Measurements from ENCODE around the gene TSPEAR. TPM values are rescaled to one million over a fixed set of nuclear protein-coding genes. Genes with fewer than 3 reads are reported as not detected.
"Not testable (repeated sequence)": the region's sequence is repeated elsewhere in the genome, so short reads cannot be mapped to it uniquely, and the experiment has no call there.

The TSPEAR gene
- total and polyA plus RNA-seq, 7 donors: not detected

DNA sequence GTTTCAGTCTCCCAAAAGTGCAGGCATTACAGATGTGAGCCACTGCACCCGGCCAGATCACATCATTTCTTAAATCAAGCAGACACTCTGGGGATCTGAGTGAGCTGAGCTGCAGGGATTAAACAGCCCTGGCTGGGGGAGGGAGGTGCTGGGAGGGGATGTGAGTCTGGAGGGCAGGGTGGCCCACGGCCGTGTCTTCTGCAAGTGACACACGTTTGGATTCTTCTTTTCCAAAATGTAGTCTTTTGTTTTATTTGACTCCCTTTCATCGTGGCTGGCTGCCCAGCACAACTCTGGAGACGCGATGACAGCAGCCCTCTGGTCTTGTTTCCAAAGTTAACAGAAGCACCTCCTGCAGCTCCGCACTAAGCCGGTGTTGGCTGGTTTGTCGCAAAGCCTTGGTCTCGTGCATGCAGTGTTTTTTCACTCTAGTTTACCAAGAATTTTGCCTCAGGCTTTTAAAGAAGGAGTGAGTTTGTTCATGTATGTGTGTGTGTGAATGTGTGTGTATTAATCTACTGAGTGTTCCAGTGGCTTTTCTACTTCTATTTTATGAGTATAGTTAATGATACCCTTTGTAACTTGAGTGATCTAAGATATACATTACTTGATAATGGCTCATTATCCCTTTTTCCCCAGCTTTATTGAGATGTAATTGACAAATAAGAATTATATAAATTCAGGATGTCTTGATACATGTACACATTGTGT is 128.1 kb downstream of the TSPEAR start:
- Histone ChIP-seq H3K4me3 (no peak overlapping the region), H3K36me3 (ENCODE audit: insufficient read depth in 1 of 2, low read depth in 1 of 2) (no peaks in the 10 kb centered on the region), H3K27ac (no peak overlapping the region), H3K4me1 (no peaks in the 10 kb centered on the region), H3K27me3 (ENCODE audit: insufficient read depth in 3 of 3, low read length in 2 of 3) (peaks cover 7 to 45% (median 13%) of the 10 kb centered on the region in 3 donors), H3K9me3 (peaks cover 4% of the 10 kb centered on the region)
- 9 to 17% (median 13%) methylated on average over 11 of the region's 11 CpGs for WGBS, 3 donors
- TF ChIP-seq, protein P1, sequence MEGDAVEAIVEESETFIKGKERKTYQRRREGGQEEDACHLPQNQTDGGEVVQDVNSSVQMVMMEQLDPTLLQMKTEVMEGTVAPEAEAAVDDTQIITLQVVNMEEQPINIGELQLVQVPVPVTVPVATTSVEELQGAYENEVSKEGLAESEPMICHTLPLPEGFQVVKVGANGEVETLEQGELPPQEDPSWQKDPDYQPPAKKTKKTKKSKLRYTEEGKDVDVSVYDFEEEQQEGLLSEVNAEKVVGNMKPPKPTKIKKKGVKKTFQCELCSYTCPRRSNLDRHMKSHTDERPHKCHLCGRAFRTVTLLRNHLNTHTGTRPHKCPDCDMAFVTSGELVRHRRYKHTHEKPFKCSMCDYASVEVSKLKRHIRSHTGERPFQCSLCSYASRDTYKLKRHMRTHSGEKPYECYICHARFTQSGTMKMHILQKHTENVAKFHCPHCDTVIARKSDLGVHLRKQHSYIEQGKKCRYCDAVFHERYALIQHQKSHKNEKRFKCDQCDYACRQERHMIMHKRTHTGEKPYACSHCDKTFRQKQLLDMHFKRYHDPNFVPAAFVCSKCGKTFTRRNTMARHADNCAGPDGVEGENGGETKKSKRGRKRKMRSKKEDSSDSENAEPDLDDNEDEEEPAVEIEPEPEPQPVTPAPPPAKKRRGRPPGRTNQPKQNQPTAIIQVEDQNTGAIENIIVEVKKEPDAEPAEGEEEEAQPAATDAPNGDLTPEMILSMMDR (IDR thresholded peaks at IDR 0.05): no peak
- no peak for ATAC-seq
- intact Hi-C loops (cut with DNase I): no loop called here
- no peak for DNase-seq

- WGBS, 3 donors: 77 to 82% (median 81%) methylated on average over 15 of the region's 15 CpGs
- H3K4me3 ChIP-seq: no peak overlapping the region
Observed at GRCh38 chr21:44582055-44582454, 129.3 kb downstream of the TSPEAR start.

DNA sequence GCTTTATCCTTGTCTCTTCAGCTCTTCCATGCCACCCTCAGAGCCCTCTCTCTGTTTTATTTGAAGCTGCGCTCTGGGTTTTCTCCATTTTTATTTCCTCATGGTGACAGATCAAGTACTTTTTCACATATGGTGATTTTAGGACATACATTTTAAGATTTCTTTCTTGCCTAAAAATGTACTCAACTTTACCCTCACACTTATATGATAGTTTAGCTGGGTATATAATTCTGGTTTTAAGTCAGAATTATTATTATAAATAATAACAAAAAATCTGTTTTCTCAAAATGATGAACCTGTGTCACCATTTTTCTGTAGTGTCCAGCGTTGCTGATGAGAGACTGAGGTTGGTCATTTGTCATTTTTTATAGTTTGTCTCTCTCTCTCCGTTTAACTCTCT is 130.2 kb downstream of the TSPEAR start:
- Histone ChIP-seq H3K27ac (no peak overlapping the region), H3K4me1 (no peaks in the 10 kb centered on the region), H3K4me3 (no peak overlapping the region), H3K27me3 (ENCODE audit: insufficient read depth in 3 of 3, low read length in 2 of 3) (peaks cover 7 to 45% (median 16%) of the 10 kb centered on the region in 3 donors), H3K36me3 (ENCODE audit: insufficient read depth in 1 of 2, low read depth in 1 of 2) (no peaks in the 10 kb centered on the region), H3K9me3 (peaks cover 13% of the 10 kb centered on the region)
- ATAC-seq: no peak
- intact Hi-C loops (cut with DNase I): no loop called here
- WGBS, 3 donors: 84 to 94% (median 88%) methylated on average over 3 of the region's 3 CpGs
- DNase-seq: no peak
- TF ChIP-seq, protein P1 (IDR thresholded peaks at IDR 0.05): no peak

More at GRCh38 chr21:44582055-44582454, 129.3 kb downstream of the TSPEAR start:
- H3K27ac ChIP-seq: no peak overlapping the region
- no peak for DNase-seq
- intact Hi-C loops (cut with DNase I): no loop called here
- H3K36me3 ChIP-seq (ENCODE audit: insufficient read depth in 1 of 2, low read depth in 1 of 2): no peaks in the 10 kb centered on the region
- TF ChIP-seq, protein P1 (IDR thresholded peaks at IDR 0.05): no peak
- peaks cover 9% of the 10 kb centered on the region for H3K9me3 ChIP-seq
- H3K4me1 ChIP-seq: no peaks in the 10 kb centered on the region
- peaks cover 7 to 46% (median 16%) of the 10 kb centered on the region in 3 donors for H3K27me3 ChIP-seq (ENCODE audit: insufficient read depth in 3 of 3, low read length in 2 of 3)
- ATAC-seq: no peak

DNA sequence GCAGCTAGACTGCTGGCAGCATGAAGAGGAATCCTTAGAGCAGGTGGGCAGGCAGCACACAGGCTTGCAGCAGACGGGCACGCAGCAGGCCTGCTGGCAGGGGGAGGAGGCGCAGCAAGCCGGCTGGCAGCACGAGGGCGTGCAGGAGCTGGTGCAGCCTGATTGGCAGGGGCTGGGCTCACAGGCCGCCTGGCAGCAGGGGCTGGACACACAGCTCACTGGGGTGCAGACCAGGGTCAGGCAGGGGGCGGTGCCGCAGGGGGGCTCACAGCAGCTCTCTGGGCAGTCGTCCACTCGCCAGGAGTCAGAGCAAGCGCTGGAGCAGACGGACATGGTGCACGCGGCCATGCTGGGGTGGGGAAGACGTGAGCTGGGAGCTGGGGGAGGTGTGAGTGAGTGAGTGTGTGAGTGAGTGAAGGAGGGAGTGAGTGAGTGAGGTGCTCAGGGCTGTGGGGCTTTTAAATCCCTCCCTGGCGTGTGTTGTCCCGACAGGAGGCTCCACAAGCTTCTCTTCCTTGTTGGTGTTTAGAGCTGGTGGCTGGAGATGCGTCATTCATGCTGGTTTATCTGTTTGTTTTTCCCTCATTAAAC is 131.0 kb downstream of the TSPEAR start, which contains the start of gene KRTAP10-5:
Gene KRTAP10-5 (minus strand): TSS at position 374 of the 591 bp plus-strand sequence. CDS start 26 bp downstream, at position 348.
- H3K36me3 ChIP-seq (ENCODE audit: insufficient read depth in 1 of 2, low read depth in 1 of 2); H3K27ac ChIP-seq; DNase-seq; ATAC-seq; H3K4me3 ChIP-seq; intact Hi-C loops (cut with DNase I); H3K4me1 ChIP-seq: not testable (repeated sequence)
- H3K9me3 ChIP-seq: peaks cover 13% of the 10 kb centered on the region
- WGBS, 3 donors: 16 to 28% (median 26%) methylated on average over 17 to 19 of the region's 19 CpGs
- peaks cover 7 to 44% (median 13%) of the 10 kb centered on the region in 3 donors for H3K27me3 ChIP-seq (ENCODE audit: insufficient read depth in 3 of 3, low read length in 2 of 3)

DNA sequence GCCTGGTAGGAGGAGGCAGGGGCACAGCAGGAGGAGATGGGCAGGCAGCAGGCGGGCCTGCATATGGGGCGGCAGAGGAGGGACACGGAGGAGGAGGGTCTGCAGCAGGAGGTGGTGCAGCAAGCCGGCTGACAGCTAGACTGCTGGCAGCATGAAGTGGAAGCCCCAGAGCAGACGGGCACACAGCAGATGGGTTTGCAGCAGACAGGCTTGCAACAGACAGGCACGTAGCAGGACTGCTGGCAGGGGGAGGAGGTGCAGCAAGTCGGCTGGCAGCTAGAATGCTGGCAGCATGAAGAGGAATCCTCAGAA is 131.6 kb downstream of the TSPEAR start:
- no peak for ATAC-seq
- Histone ChIP-seq H3K4me3 (no peak overlapping the region), H3K4me1 (no peaks in the 10 kb centered on the region), H3K27ac (no peak overlapping the region), H3K27me3 (ENCODE audit: insufficient read depth in 3 of 3, low read length in 2 of 3) (peaks cover 7 to 46% (median 12%) of the 10 kb centered on the region in 3 donors), H3K36me3 (ENCODE audit: insufficient read depth in 1 of 2, low read depth in 1 of 2) (no peaks in the 10 kb centered on the region), H3K9me3 (peaks cover 13% of the 10 kb centered on the region)
- DNase-seq: no peak
- TF ChIP-seq, protein P1 (IDR thresholded peaks at IDR 0.05): no peak
- WGBS, 3 donors: 24 to 42% (median 40%) methylated on average over 7 of the region's 7 CpGs
- intact Hi-C loops (cut with DNase I): no loop called here

Measured in psoas muscle (tissue), 8 donors.